ENCODE data around the gene MGAT4A.

- TF ChIP-seq, protein P1, sequence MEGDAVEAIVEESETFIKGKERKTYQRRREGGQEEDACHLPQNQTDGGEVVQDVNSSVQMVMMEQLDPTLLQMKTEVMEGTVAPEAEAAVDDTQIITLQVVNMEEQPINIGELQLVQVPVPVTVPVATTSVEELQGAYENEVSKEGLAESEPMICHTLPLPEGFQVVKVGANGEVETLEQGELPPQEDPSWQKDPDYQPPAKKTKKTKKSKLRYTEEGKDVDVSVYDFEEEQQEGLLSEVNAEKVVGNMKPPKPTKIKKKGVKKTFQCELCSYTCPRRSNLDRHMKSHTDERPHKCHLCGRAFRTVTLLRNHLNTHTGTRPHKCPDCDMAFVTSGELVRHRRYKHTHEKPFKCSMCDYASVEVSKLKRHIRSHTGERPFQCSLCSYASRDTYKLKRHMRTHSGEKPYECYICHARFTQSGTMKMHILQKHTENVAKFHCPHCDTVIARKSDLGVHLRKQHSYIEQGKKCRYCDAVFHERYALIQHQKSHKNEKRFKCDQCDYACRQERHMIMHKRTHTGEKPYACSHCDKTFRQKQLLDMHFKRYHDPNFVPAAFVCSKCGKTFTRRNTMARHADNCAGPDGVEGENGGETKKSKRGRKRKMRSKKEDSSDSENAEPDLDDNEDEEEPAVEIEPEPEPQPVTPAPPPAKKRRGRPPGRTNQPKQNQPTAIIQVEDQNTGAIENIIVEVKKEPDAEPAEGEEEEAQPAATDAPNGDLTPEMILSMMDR (IDR thresholded peaks at IDR 0.05), result no peak
- TF ChIP-seq POLR2A (IDR thresholded peaks at IDR 0.05) (no peak), EP300 (IDR thresholded peaks at IDR 0.05) (no peak)
These were observed 20.8 kb upstream of the MGAT4A start for GRCh38 chr2:98751748-98752147.
